Measurements from ENCODE around the gene ZNF844.

Gene ZNF844

GRCh38 chr19:12064590-12065538, at the start of gene ZNF844:
TSS of gene ZNF844 (plus strand) at chr19:12064731. CDS start at chr19:12064874, 143 bp downstream.
- peak; percentile 83 for DNase-seq (ENCODE audit: low read depth)
- H3K4me3 ChIP-seq (ENCODE audit: control insufficient read depth, low read depth, low read length) = peak within 1 kb of the TSS; percentile 91
- TF ChIP-seq CTCF (conservative IDR thresholded peaks at IDR 0.05; ENCODE audit: control insufficient read depth, insufficient read depth, low read depth, low read length) = no peak

GRCh38 chr19:12015015-12015752, 49.3 kb upstream of the ZNF844 start:
- DNase-seq (ENCODE audit: low read depth) = peak; percentile 19
- TF ChIP-seq CTCF (conservative IDR thresholded peaks at IDR 0.05; ENCODE audit: control insufficient read depth, insufficient read depth, low read depth, low read length) = no peak
- H3K4me3 ChIP-seq (ENCODE audit: control insufficient read depth, low read depth, low read length) = no peak overlapping the region

GRCh38 chr19:12015753-12016116, 48.8 kb upstream of the ZNF844 start:
- no peak for TF ChIP-seq CTCF (conservative IDR thresholded peaks at IDR 0.05; ENCODE audit: control insufficient read depth, insufficient read depth, low read depth, low read length)
- no peak for DNase-seq (ENCODE audit: low read depth)
- no peak overlapping the region for H3K4me3 ChIP-seq (ENCODE audit: control insufficient read depth, low read depth, low read length)

- H3K4me3 ChIP-seq (ENCODE audit: control insufficient read depth, low read depth, low read length) = peak overlapping the region; percentile 81
- no peak for DNase-seq (ENCODE audit: low read depth)
- TF ChIP-seq CTCF (conservative IDR thresholded peaks at IDR 0.05; ENCODE audit: control insufficient read depth, insufficient read depth, low read depth, low read length) = no peak
These were observed 30.3 kb upstream of the ZNF844 start for GRCh38 chr19:12034198-12034597.

- TF ChIP-seq CTCF (conservative IDR thresholded peaks at IDR 0.05; ENCODE audit: control insufficient read depth, insufficient read depth, low read depth, low read length) = no peak
- DNase-seq (ENCODE audit: low read depth) = no peak
- peak overlapping the region; percentile 81 for H3K4me3 ChIP-seq (ENCODE audit: control insufficient read depth, low read depth, low read length)
These were observed 29.9 kb upstream of the ZNF844 start for GRCh38 chr19:12034620-12035019.

GRCh38 chr19:12035220-12036172, 29.0 kb upstream of the ZNF844 start, which contains the start of gene ZNF433:
TSS of gene ZNF433 (minus strand) at chr19:12035679. CDS start at chr19:12035539, 140 bp downstream.
- peak; percentile 75 for DNase-seq (ENCODE audit: low read depth)
- H3K4me3 ChIP-seq (ENCODE audit: control insufficient read depth, low read depth, low read length) = peak within 1 kb of the TSS; percentile 81
- no peak for TF ChIP-seq CTCF (conservative IDR thresholded peaks at IDR 0.05; ENCODE audit: control insufficient read depth, insufficient read depth, low read depth, low read length)
